ENCODE results near the gene GID8. TPM values are rescaled to one million over a fixed set of nuclear protein-coding genes. Genes with fewer than 3 reads are reported as not detected.

GID8 gene
- total and polyA plus RNA-seq, 2 of the 13 experiments (the other 11 are each of a cell fraction or from before 2014, with no cell fraction given), result 39.6 to 59.8 TPM

DNA sequence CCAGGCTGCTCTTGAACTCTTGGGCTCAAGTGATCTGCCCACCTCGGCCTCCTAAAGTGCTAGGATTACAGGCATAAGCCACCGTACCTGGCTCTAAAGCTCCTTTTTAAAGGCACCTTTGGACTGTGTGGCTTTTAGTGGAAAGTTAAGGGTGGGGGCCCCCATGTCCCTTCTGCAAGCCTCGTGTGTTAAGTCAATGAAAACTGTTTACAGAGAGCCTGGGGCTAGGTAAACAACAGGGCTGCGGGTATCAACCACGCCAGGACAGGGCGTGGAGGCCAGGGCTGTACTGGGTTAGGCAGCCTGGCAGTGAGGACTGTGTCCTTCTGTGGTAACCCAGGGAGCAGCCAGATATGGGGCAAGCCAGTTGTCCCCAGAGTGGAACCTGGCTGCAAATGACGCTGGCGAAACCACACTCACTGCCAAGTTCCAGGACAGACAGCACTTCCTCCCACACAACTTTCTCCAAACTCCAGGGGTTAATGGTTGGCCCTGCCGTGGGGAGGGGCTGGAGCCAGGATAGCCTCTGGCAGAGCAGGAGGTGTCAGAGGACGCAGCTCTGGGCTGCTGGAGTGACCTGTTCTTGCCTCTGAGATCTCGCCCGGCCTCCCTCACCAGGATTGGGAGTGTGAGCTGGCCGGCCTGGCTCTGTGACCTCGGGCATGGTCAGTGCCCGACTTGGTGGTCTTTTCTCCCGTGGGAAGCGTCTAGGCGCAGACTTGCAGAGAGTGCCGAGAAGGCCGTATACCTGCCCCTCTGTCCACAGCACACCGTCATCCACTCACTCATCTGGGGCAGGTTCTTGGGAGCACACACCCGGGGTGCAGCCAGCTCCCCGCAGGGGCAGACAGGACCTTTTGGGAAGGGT is 17.8 kb downstream of the GID8 start (continued):
- TF ChIP-seq ZNF33A (CRISPR knock-in tag; IDR thresholded peaks at IDR 0.05; ENCODE audit: borderline replicate concordance) (peak; percentile 39; the same call in 1 of the 2 replicates), TMF1 (CRISPR knock-in tag; IDR thresholded peaks at IDR 0.05; ENCODE audit: low read depth) (peak; percentile 93), ZNF12 (CRISPR knock-in tag; IDR thresholded peaks at IDR 0.05) (peak; percentile 92), ZNF781 (CRISPR knock-in tag; IDR thresholded peaks at IDR 0.05; ENCODE audit: borderline replicate concordance, not compliant biosample characterization) (peak; percentile 95), ZNF780A (CRISPR knock-in tag; IDR thresholded peaks at IDR 0.05) (no peak), SNAPC5 (CRISPR knock-in tag; IDR thresholded peaks at IDR 0.05; ENCODE audit: borderline replicate concordance) (no peak), RNF2 (conservative IDR thresholded peaks at IDR 0.05; ENCODE audit: low read depth) (0 out of 2 replicates have a peak, but pooled peaks have one; percentile 35), MATR3 (CRISPR knock-in tag; IDR thresholded peaks at IDR 0.05) (no peak), ZFY (CRISPR knock-in tag; IDR thresholded peaks at IDR 0.05) (peak; percentile 64), HDAC2 (CRISPR knock-in tag; IDR thresholded peaks at IDR 0.05) (peak; percentile 99), AGO2 (optimal IDR thresholded peaks at IDR 0.05; ENCODE audit: low read depth, low read length) (peak; percentile 90), FOXO1 (CRISPR knock-in tag; IDR thresholded peaks at IDR 0.05) (peak; percentile 100), ZNF773 (CRISPR knock-in tag; IDR thresholded peaks at IDR 0.05; ENCODE audit: borderline replicate concordance) (no peak), IKZF1 (IDR thresholded peaks at IDR 0.05) (no peak), HOXA7 (CRISPR knock-in tag; IDR thresholded peaks at IDR 0.05) (no peak), ZNF430 (CRISPR knock-in tag; IDR thresholded peaks at IDR 0.05) (peak; percentile 89)
- TF ChIP-seq, protein P1, sequence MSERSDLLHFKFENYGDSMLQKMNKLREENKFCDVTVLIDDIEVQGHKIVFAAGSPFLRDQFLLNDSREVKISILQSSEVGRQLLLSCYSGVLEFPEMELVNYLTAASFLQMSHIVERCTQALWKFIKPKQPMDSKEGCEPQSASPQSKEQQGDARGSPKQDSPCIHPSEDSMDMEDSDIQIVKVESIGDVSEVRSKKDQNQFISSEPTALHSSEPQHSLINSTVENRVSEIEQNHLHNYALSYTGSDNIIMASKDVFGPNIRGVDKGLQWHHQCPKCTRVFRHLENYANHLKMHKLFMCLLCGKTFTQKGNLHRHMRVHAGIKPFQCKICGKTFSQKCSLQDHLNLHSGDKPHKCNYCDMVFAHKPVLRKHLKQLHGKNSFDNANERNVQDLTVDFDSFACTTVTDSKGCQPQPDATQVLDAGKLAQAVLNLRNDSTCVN (CRISPR knock-in tag; IDR thresholded peaks at IDR 0.05; ENCODE audit: borderline replicate concordance), result peak; percentile 89
- TF ChIP-seq, protein P2, sequence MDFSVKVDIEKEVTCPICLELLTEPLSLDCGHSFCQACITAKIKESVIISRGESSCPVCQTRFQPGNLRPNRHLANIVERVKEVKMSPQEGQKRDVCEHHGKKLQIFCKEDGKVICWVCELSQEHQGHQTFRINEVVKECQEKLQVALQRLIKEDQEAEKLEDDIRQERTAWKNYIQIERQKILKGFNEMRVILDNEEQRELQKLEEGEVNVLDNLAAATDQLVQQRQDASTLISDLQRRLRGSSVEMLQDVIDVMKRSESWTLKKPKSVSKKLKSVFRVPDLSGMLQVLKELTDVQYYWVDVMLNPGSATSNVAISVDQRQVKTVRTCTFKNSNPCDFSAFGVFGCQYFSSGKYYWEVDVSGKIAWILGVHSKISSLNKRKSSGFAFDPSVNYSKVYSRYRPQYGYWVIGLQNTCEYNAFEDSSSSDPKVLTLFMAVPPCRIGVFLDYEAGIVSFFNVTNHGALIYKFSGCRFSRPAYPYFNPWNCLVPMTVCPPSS (IDR thresholded peaks at IDR 0.05), result no peak
- TF ChIP-seq, protein P3, sequence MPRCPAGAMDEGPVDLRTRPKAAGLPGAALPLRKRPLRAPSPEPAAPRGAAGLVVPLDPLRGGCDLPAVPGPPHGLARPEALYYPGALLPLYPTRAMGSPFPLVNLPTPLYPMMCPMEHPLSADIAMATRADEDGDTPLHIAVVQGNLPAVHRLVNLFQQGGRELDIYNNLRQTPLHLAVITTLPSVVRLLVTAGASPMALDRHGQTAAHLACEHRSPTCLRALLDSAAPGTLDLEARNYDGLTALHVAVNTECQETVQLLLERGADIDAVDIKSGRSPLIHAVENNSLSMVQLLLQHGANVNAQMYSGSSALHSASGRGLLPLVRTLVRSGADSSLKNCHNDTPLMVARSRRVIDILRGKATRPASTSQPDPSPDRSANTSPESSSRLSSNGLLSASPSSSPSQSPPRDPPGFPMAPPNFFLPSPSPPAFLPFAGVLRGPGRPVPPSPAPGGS (CRISPR knock-in tag; IDR thresholded peaks at IDR 0.05), result peak; percentile 94
- TF ChIP-seq, protein P4, sequence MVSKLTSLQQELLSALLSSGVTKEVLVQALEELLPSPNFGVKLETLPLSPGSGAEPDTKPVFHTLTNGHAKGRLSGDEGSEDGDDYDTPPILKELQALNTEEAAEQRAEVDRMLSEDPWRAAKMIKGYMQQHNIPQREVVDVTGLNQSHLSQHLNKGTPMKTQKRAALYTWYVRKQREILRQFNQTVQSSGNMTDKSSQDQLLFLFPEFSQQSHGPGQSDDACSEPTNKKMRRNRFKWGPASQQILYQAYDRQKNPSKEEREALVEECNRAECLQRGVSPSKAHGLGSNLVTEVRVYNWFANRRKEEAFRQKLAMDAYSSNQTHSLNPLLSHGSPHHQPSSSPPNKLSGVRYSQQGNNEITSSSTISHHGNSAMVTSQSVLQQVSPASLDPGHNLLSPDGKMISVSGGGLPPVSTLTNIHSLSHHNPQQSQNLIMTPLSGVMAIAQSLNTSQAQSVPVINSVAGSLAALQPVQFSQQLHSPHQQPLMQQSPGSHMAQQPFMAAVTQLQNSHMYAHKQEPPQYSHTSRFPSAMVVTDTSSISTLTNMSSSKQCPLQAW (CRISPR knock-in tag; IDR thresholded peaks at IDR 0.05), result peak; percentile 99
- TF ChIP-seq, protein P5, sequence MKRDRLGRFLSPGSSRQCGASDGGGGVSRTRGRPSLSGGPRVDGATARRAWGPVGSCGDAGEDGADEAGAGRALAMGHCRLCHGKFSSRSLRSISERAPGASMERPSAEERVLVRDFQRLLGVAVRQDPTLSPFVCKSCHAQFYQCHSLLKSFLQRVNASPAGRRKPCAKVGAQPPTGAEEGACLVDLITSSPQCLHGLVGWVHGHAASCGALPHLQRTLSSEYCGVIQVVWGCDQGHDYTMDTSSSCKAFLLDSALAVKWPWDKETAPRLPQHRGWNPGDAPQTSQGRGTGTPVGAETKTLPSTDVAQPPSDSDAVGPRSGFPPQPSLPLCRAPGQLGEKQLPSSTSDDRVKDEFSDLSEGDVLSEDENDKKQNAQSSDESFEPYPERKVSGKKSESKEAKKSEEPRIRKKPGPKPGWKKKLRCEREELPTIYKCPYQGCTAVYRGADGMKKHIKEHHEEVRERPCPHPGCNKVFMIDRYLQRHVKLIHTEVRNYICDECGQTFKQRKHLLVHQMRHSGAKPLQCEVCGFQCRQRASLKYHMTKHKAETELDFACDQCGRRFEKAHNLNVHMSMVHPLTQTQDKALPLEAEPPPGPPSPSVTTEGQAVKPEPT (CRISPR knock-in tag; IDR thresholded peaks at IDR 0.05; ENCODE audit: low read depth), result 0 out of 2 replicates have a peak, but pooled peaks have one; percentile 6
